Hypothalamus (tissue), 51 donors: ENCODE measurements around the gene MS4A14.
"Not testable (repeated sequence)": the region's sequence is repeated elsewhere in the genome, so short reads cannot be mapped to it uniquely, and the experiment has no call there.

Source experiments
- DNase-seq, 51 donors: peaks; one replicate each; lab custom pipeline; 2025; lab: John Stamatoyannopoulos, UW

MS4A14 gene

GRCh38 chr11:60396382-60396781, at the start of gene MS4A14:
MS4A14 (plus strand) TSS chr11:60396459; CDS start chr11:60396579, 120 bp downstream.
- DNase-seq = no peak

GRCh38 chr11:60347084-60347797, 49.0 kb upstream of the MS4A14 start:
- DNase-seq = no peak

- DNase-seq = no peak
Observed at GRCh38 chr11:60348116-60348515, 48.1 kb upstream of the MS4A14 start.

GRCh38 chr11:60349990-60350389, 46.3 kb upstream of the MS4A14 start:
- no peak for DNase-seq

- no peak for DNase-seq
Observed at GRCh38 chr11:60357771-60358170, 38.5 kb upstream of the MS4A14 start.

GRCh38 chr11:60360621-60361020, 35.6 kb upstream of the MS4A14 start:
- DNase-seq = no peak

- no peak for DNase-seq
Observed at GRCh38 chr11:60362241-60362640, 34.0 kb upstream of the MS4A14 start.

- DNase-seq = peak in 29 of 51 donors; percentile 1 to 52 (median 17)
Observed at GRCh38 chr11:60363542-60364470, 32.5 kb upstream of the MS4A14 start.

GRCh38 chr11:60366262-60366904, 29.9 kb upstream of the MS4A14 start:
- DNase-seq = not testable (repeated sequence)

- no peak for DNase-seq
Observed at GRCh38 chr11:60367009-60367408, 29.2 kb upstream of the MS4A14 start.

- DNase-seq = no peak
Observed at GRCh38 chr11:60367896-60368295, 28.4 kb upstream of the MS4A14 start.

GRCh38 chr11:60370252-60370810, 25.9 kb upstream of the MS4A14 start:
- DNase-seq = no peak

GRCh38 chr11:60370811-60371298, 25.4 kb upstream of the MS4A14 start:
- no peak for DNase-seq

- no peak for DNase-seq
Observed at GRCh38 chr11:60371386-60371785, 24.9 kb upstream of the MS4A14 start.

- DNase-seq = no peak
Observed at GRCh38 chr11:60371854-60372253, 24.4 kb upstream of the MS4A14 start.

GRCh38 chr11:60372767-60373166, 23.5 kb upstream of the MS4A14 start:
- DNase-seq = no peak

GRCh38 chr11:60375316-60375715, 20.9 kb upstream of the MS4A14 start:
- no peak for DNase-seq

- DNase-seq = no peak
Observed at GRCh38 chr11:60376601-60377000, 19.7 kb upstream of the MS4A14 start.

GRCh38 chr11:60377401-60378136, 18.7 kb upstream of the MS4A14 start:
- peak in 23 of 51 donors; percentile 0 to 37 (median 10) for DNase-seq

GRCh38 chr11:60378354-60378753, 17.9 kb upstream of the MS4A14 start, which contains the start of gene MS4A7:
MS4A7 (plus strand) TSS chr11:60378532; CDS start chr11:60383142, 4,610 bp downstream.
- DNase-seq = peak in 6 of 51 donors; percentile 1 to 27 (median 10)
